GM12875 (cell line): ENCODE data around the gene SPA17.

ENCODE experiments used
- H3K4me3 ChIP-seq: one replicate; pipeline ENCODE4 v1.5.1; 2011; ENCODE audit warnings: low read depth, low read length, control low read depth
- TF ChIP-seq, protein P1 (sequence below): IDR thresholded peaks from 2 replicates; pipeline ENCODE4 v1.5.1; 2011; ENCODE audit warnings: low read depth, mild to moderate bottlenecking, control low read depth, inconsistent platforms, low read length, moderate library complexity, borderline replicate concordance; ENCODE audit not compliant: insufficient read depth

The SPA17 gene

DNA sequence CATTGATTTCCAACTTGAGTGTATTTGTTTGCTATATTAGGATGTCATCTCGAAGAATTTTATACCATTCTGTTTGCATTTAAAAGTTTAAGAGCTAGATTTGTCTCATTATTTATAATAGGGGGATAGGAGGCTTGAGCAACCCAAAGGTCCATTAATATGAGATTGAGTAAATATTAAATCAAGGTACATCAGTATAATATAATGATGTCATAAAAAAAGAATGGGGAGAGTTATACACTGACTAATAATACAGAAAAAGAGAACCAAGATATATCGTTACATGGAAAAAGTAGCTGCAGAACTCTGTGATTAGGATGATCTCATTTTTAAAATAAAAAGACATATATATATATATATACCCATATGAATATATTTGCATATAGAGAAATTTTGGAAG is 19.4 kb downstream of the SPA17 start:
- H3K4me3 ChIP-seq = no peak overlapping the region
- TF ChIP-seq, protein P1, sequence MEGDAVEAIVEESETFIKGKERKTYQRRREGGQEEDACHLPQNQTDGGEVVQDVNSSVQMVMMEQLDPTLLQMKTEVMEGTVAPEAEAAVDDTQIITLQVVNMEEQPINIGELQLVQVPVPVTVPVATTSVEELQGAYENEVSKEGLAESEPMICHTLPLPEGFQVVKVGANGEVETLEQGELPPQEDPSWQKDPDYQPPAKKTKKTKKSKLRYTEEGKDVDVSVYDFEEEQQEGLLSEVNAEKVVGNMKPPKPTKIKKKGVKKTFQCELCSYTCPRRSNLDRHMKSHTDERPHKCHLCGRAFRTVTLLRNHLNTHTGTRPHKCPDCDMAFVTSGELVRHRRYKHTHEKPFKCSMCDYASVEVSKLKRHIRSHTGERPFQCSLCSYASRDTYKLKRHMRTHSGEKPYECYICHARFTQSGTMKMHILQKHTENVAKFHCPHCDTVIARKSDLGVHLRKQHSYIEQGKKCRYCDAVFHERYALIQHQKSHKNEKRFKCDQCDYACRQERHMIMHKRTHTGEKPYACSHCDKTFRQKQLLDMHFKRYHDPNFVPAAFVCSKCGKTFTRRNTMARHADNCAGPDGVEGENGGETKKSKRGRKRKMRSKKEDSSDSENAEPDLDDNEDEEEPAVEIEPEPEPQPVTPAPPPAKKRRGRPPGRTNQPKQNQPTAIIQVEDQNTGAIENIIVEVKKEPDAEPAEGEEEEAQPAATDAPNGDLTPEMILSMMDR = no peak

DNA sequence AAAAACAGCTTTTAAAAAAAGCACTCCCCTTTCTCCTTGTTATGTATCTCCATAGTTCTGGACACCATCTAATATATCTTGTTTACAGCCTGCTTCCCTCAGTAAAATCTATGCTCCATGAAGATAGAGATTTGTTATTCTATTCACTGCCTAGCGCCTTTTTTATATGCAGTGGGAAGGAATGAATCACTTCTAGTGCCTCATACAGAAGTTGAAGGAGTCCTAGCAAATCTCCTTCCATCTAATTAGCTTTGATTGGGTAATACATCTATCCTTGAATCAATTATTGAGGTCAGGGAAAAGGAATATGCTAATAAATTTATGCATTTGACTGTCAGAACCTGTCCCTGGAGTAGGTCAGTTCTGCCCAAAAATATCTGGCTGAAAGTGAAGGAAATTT is 25.8 kb downstream of the SPA17 start:
- H3K4me3 ChIP-seq = no peak overlapping the region
- TF ChIP-seq, protein P1 = no peak

DNA sequence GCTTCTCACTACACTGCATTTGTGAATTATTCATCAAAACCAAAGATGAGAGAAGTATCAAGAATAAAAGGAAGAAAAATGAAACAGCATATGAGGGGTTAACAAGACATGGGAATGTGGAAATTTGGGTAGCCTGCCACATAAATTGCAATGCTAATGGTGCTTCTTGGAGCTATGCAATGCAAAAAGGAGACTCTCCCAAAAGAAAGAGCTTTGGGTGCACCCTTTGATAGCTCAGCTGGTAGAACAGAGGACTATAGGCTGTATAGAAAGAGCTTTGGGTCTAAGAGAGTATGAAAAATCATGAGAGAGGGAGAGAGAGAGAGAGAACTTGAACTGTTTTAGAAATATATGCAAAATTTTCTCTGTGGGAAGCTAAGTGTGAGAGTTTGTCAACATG is 26.3 kb downstream of the SPA17 start:
- TF ChIP-seq, protein P1 = no peak
- no peak overlapping the region for H3K4me3 ChIP-seq

DNA sequence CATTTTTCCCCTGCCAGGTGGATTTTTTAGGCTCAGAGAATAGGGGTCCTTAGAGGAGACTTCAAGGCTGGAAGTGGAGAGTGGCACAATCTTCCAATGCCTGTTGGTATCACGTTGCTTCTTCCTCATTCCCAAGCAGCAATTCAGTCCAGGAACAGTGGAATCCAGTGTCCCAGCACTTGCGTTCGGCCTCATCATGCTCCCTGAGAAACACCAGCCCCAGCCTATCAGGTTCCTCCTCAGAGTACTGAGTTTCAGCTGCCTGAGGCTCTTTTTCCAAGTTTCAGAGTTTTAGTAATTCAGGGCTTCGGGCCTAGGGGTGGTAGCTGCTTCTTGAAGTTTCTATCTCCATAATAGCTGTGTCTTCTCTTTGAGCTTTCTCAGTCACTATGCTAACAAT is 34.1 kb downstream of the SPA17 start:
- TF ChIP-seq, protein P1 = no peak
- H3K4me3 ChIP-seq = no peak overlapping the region

DNA sequence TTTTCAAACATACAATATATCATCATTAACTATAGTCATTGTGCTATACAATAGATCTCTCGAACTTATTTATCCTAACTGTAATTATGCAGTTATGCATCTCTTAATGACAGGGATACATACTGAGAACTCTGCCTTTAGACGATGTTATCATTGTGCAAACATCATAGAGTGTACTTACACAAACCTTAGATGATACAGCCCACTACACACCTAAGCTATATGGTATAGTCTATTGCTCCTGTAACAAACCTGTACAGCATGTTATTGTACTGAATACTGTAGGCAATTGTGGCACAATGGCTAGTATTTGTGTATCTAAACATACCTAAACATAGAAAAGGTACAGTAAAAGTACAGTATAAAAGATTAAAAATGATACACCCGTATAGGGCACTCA is 38.7 kb downstream of the SPA17 start:
- no peak overlapping the region for H3K4me3 ChIP-seq
- TF ChIP-seq, protein P1 = no peak

DNA sequence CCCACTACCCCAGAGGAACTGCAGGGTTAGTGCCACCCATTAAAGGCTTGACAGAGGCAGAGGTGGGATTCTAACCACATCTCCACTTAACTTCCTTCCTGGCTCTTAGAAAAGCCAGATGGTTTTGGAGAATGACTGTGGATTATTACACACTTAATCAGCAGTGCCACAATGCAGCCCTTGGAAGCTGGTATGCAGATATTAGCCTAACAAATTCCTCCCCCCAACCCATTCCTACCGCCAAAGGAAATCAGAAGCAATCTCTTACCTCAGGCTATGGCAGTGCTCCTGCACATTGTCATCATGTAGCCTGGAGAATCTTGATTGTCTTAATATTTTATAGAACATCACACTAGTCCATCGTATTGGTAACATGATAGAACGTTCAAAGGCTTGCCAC is 42.9 kb downstream of the SPA17 start:
- TF ChIP-seq, protein P1 = no peak
- no peak overlapping the region for H3K4me3 ChIP-seq

DNA sequence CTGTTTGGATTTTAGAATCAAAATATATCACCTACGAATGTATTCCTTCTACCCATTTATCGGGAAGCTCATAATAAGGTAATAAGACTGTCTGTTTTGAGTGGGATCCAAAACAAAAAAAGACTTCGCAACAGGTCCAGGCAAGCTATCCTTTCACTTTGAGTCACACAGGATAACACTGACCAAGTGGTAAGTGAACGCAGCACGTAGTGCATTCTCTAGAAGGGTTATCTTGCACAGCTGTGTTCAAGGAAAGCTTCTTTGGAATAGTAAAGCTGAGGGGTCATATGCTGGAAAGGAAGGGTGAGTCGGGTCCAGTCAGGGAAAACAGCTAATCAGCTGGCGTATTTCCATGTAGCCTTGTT is 43.7 kb downstream of the SPA17 start:
- TF ChIP-seq, protein P1 = no peak
- H3K4me3 ChIP-seq = no peak overlapping the region
